Gastroesophageal sphincter (tissue), 4 donors: ENCODE measurements around the gene TAF1. TPM values are rescaled to one million over a fixed set of nuclear protein-coding genes. Genes with fewer than 3 reads are reported as not detected.

Experiments used
- ATAC-seq: fragments of 150-250 bp; one replicate; pipeline ENCODE4 v1.9.1; 2016; ENCODE audit warnings: mild to moderate bottlenecking, moderate library complexity
- H3K27ac ChIP-seq, 4 donors: fragments of 200-600 bp; sonication (generic) in 3 of 4; 1 replicate in 3 of 4; 2 replicates in 1 of 4; pipeline ENCODE4 v1.5.1; 2016 to 2019
- H3K27me3 ChIP-seq: fragments of 200-600 bp; sonication (generic); one replicate; pipeline ENCODE4 v1.5.1; 2019
- H3K36me3 ChIP-seq, 2 donors: fragments of 200-600 bp; sonication (generic); one replicate each; pipeline ENCODE4 v1.5.1; 2019; ENCODE audit warnings: control low read depth in 1 of 2
- H3K4me1 ChIP-seq, 3 donors: fragments of 200-600 bp; sonication (generic); 1 replicate in 2 of 3; 2 replicates in 1 of 3; pipeline ENCODE4 v1.5.1; 2016 to 2019; ENCODE audit warnings: control low read depth in 2 of 3
- H3K4me3 ChIP-seq, 2 donors: fragments of 200-600 bp; sonication (generic); one replicate each; pipeline ENCODE4 v1.5.1; 2019; ENCODE audit warnings: mild to moderate bottlenecking in 1 of 2, moderate library complexity in 1 of 2
- H3K9me3 ChIP-seq, 3 donors: fragments of 200-600 bp; sonication (generic); one replicate each; pipeline ENCODE4 v1.5.1; 2017 to 2019; ENCODE audit warnings: control low read depth in 2 of 3
- CTCF ChIP-seq, 4 experiments: fragments of 200-600 bp in 2 of 4; fragments of 450-650 bp in 2 of 4; sonication (generic) in 1 of 4; IDR thresholded peaks; one replicate each; pipeline ENCODE4 v1.5.1; 2017 to 2019; ENCODE audit warnings: antibody characterized with exemption in 4 of 4, mild to moderate bottlenecking in 2 of 4, moderate library complexity in 2 of 4
- EP300 ChIP-seq: sonication (generic); formaldehyde crosslinking; IDR thresholded peaks from one replicate; pipeline ENCODE4 v1.6.1; 2017; ENCODE audit warnings: antibody characterized with exemption, mild to moderate bottlenecking
- POLR2A ChIP-seq, 2 donors: fragments of 450-650 bp; IDR thresholded peaks; one replicate each; pipeline ENCODE4 v1.6.1; 2017; ENCODE audit warnings: antibody characterized with exemption in 2 of 2, mild to moderate bottlenecking in 2 of 2, moderate library complexity in 1 of 2
- POLR2AphosphoS5 ChIP-seq: sonication (generic); formaldehyde crosslinking; IDR thresholded peaks from one replicate; pipeline ENCODE4 v1.6.1; 2017; ENCODE audit warnings: antibody characterized with exemption
- WGBS, 2 donors: methylation state at CpG; one replicate each; pipeline ENCODE4 v1.1.5; 2018; ENCODE audit warnings: low coverage in 1 of 2; 5-methylcytosine and 5-hydroxymethylcytosine counted together
- total RNA-seq, 4 donors: library from RNA; depleted of rRNA; stranded (reverse); fragments of >200 nt; gene quantifications; one replicate each; pipeline ENCODE4 v1.1.0, GENCODE V29; 2016

The TAF1 gene
- total RNA-seq, 4 donors from 2014 or later: 32.1 to 64.1 (median 56.2) TPM

- Histone ChIP-seq H3K4me1 (no peaks in the 10 kb centered on the region), H3K9me3 (no peaks in the 10 kb centered on the region), H3K36me3 (no peaks in the 10 kb centered on the region), H3K4me3 (no peak overlapping the region), H3K27ac (no peak overlapping the region), H3K27me3 (no peaks in the 10 kb centered on the region)
- no peak for TF ChIP-seq CTCF (IDR thresholded peaks at IDR 0.05)
- no peak for TF ChIP-seq POLR2A (IDR thresholded peaks at IDR 0.05)
- no peak for TF ChIP-seq EP300
- no peak for TF ChIP-seq POLR2AphosphoS5
- WGBS, 2 donors: 65 to 79% methylated on average over 4 of the region's 4 CpGs
- no peak for ATAC-seq
These were observed 116.2 kb downstream of the TAF1 start for GRCh38 chrX:71482228-71482958.

GRCh38 chrX:71487814-71488213, 121.7 kb downstream of the TAF1 start:
- H3K36me3 ChIP-seq: no peaks in the 10 kb centered on the region
- peaks cover 0 to 2% (median 0%) of the 10 kb centered on the region in 3 donors for H3K9me3 ChIP-seq
- H3K4me1 ChIP-seq: no peaks in the 10 kb centered on the region
- H3K27me3 ChIP-seq: no peaks in the 10 kb centered on the region
- H3K4me3 ChIP-seq: no peak overlapping the region
- TF ChIP-seq EP300 (no peak), POLR2AphosphoS5 (no peak), POLR2A (IDR thresholded peaks at IDR 0.05) (no peak), CTCF (IDR thresholded peaks at IDR 0.05) (no peak)
- no peak overlapping the region for H3K27ac ChIP-seq
- no peak for ATAC-seq

GRCh38 chrX:71489540-71489939, 123.4 kb downstream of the TAF1 start:
- no peak for ATAC-seq
- Histone ChIP-seq H3K4me1 (no peaks in the 10 kb centered on the region), H3K9me3 (peaks cover 0 to 2% (median 0%) of the 10 kb centered on the region in 3 donors), H3K36me3 (no peaks in the 10 kb centered on the region), H3K27me3 (no peaks in the 10 kb centered on the region), H3K27ac (no peak overlapping the region), H3K4me3 (no peak overlapping the region)
- 95 to 100% methylated on average over 1 to 2 of the region's 5 CpGs for WGBS, 2 donors
- no peak for TF ChIP-seq POLR2AphosphoS5
- TF ChIP-seq EP300: no peak
- TF ChIP-seq POLR2A (IDR thresholded peaks at IDR 0.05): no peak
- TF ChIP-seq CTCF (IDR thresholded peaks at IDR 0.05): no peak

GRCh38 chrX:71492231-71493065, 126.3 kb downstream of the TAF1 start:
- Histone ChIP-seq H3K4me1 (no peaks in the 10 kb centered on the region), H3K9me3 (peaks cover 0 to 2% (median 0%) of the 10 kb centered on the region in 3 donors), H3K4me3 (peak overlapping the region; percentile 61 to 70), H3K36me3 (no peaks in the 10 kb centered on the region), H3K27me3 (no peaks in the 10 kb centered on the region), H3K27ac (peak overlapping the region in 2 of 4 donors; percentile 41 to 59)
- 15% methylated on average over 6 of the region's 76 CpGs; no CpG with 5 or more reads in 1 of the 2 donors for WGBS, 2 donors
- no peak for TF ChIP-seq POLR2AphosphoS5
- peak in 1 of 4 experiments; percentile 6 for TF ChIP-seq CTCF (IDR thresholded peaks at IDR 0.05)
- no peak for TF ChIP-seq POLR2A (IDR thresholded peaks at IDR 0.05)
- TF ChIP-seq EP300: no peak
- ATAC-seq: peak; percentile 69
